Spleen (tissue), 7 donors: ENCODE measurements around the gene NPEPL1.

Experiments
- CTCF ChIP-seq, 11 experiments: fragments of 200-600 bp in 7 of 11; fragments of 450-650 bp in 4 of 11; sonication (generic) in 4 of 11; IDR thresholded peaks in 8 of 11; conservative IDR thresholded peaks in 3 of 11; 1 replicate in 7 of 11; 2 replicates in 4 of 11; pipeline versions ENCODE4 v1.4.0 to v1.8.0; 2016 to 2021; ENCODE audit warnings: antibody characterized with exemption in 11 of 11, inconsistent platforms in 4 of 11, mild to moderate bottlenecking in 1 of 11
- POLR2A ChIP-seq, 3 donors: fragments of 450-650 bp; IDR thresholded peaks; one replicate each; pipeline ENCODE4 v1.5.1; 2017; ENCODE audit warnings: antibody characterized with exemption in 3 of 3, mild to moderate bottlenecking in 1 of 3
- POLR2AphosphoS5 ChIP-seq, 3 donors: sonication (generic); formaldehyde crosslinking; IDR thresholded peaks; one replicate each; pipeline ENCODE4 v1.5.1; 2017; ENCODE audit warnings: antibody characterized with exemption in 3 of 3
- donor health status: DM: no; HTN: no; CAD: no; lungs with moderate emphysema.
- donor health status: DM: no; HTN: no; CAD: no.
- donor health status: DM: no; HTN: no; CAD: no.

GRCh38 chr20:58655328-58656107, 37.1 kb upstream of the NPEPL1 start:
- TF ChIP-seq POLR2AphosphoS5 (IDR thresholded peaks at IDR 0.05) (no peak), CTCF (IDR thresholded peaks at IDR 0.05 in 8 of 11, conservative IDR thresholded peaks at IDR 0.05 in 3 of 11) (no peak), POLR2A (IDR thresholded peaks at IDR 0.05) (no peak)
